T-helper 9 cell (primary cell): ENCODE data around the gene CD274.
"Not testable (repeated sequence)": the region's sequence is repeated elsewhere in the genome, so short reads cannot be mapped to it uniquely, and the experiment has no call there.

Experiments used
- DNase-seq: peaks from one replicate; pipeline ENCODE4 v3.0.0-alpha.2; 2020
- total RNA-seq, 2 donors: gene quantifications; one replicate each; lab custom pipeline; 2026; lab: John Stamatoyannopoulos, UW

The CD274 gene
- 9.4 to 15.1 reads per million in 2 donors for total RNA-seq

DNA sequence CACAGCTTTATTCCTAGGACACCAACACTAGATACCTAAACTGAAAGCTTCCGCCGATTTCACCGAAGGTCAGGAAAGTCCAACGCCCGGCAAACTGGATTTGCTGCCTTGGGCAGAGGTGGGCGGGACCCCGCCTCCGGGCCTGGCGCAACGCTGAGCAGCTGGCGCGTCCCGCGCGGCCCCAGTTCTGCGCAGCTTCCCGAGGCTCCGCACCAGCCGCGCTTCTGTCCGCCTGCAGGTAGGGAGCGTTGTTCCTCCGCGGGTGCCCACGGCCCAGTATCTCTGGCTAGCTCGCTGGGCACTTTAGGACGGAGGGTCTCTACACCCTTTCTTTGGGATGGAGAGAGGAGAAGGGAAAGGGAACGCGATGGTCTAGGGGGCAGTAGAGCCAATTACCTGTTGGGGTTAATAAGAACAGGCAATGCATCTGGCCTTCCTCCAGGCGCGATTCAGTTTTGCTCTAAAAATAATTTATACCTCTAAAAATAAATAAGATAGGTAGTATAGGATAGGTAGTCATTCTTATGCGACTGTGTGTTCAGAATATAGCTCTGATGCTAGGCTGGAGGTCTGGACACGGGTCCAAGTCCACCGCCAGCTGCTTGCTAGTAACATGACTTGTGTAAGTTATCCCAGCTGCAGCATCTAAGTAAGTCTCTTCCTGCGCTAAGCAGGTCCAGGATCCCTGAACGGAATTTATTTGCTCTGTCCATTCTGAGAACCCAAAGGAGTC is at the start of gene CD274:
Gene CD274 (plus strand): TSS at position 184 of the 733 bp plus-strand sequence. CDS start 5,572 bp downstream, outside the sequence.
- DNase-seq = peak; percentile 66

DNA sequence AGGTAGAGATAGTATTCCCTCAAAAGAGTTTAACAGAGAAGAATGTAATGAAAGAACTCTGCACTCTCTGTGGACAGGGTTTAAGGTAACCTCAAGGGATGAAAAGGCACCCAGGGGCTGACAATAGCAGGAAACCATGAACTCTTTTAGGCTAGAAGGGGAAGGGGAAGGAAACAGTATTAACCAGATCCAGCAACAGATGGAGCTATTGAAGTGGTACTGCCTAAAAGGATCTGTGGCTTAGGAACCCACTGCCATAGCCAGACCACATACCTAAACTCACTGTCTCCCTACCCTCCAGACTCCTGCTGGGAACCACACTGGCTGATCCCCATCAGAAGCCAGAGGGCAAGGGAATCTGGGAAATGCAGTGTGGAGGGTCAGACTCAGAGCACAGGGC is 48.1 kb upstream of the CD274 start:
- DNase-seq = no peak

- DNase-seq = no peak
These were observed 41.7 kb upstream of the CD274 start for GRCh38 chr9:5408596-5408995.

DNA sequence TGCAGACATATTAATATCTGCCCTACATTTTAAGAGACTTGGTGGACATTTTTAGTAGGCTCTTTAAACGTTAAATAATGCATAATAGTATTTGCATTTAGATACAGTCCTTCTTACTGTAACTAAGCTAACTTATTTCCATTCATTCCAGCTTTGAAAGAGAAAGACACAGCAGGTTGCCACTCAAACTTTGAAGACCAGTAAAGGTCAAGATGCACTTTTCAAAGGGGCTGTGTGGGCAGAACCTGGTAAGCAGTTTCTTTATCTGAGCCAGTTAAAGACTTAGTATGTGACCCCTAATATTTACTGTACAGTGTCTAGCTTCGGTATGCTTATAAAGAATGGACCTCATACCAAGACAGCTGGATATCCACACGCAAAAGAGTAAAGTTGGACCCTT is 33.4 kb upstream of the CD274 start:
- DNase-seq = no peak

GRCh38 chr9:5418481-5418880 is 31.9 kb upstream of the CD274 start:
- no peak for DNase-seq

GRCh38 chr9:5419987-5420386 is 30.4 kb upstream of the CD274 start:
- no peak for DNase-seq

GRCh38 chr9:5421163-5421562 is 29.2 kb upstream of the CD274 start:
- no peak for DNase-seq

GRCh38 chr9:5422276-5422675 is 28.1 kb upstream of the CD274 start:
- DNase-seq = no peak

GRCh38 chr9:5425006-5425628 is 25.2 kb upstream of the CD274 start:
- DNase-seq = no peak

DNA sequence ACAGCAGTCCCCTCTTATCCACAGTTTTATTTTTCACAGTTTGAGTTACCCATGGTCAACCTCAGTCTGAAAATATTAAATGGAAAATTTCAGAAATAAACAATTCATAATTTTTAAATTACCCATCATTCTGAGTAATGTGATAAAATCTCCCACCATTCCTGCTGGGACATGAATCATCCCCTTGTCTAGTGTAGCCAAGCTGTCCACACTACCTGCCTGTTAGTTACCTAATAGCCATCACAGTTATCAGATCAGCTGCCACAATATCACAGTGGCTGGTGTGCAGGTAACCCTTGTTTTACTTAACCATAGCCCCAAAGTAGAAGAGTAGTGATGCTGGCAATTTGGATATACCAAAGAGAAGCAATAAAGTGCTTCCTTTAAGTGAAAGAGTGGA is 23.3 kb upstream of the CD274 start:
- no peak for DNase-seq

- no peak for DNase-seq
These were observed 22.2 kb upstream of the CD274 start for GRCh38 chr9:5428172-5428571.

DNA sequence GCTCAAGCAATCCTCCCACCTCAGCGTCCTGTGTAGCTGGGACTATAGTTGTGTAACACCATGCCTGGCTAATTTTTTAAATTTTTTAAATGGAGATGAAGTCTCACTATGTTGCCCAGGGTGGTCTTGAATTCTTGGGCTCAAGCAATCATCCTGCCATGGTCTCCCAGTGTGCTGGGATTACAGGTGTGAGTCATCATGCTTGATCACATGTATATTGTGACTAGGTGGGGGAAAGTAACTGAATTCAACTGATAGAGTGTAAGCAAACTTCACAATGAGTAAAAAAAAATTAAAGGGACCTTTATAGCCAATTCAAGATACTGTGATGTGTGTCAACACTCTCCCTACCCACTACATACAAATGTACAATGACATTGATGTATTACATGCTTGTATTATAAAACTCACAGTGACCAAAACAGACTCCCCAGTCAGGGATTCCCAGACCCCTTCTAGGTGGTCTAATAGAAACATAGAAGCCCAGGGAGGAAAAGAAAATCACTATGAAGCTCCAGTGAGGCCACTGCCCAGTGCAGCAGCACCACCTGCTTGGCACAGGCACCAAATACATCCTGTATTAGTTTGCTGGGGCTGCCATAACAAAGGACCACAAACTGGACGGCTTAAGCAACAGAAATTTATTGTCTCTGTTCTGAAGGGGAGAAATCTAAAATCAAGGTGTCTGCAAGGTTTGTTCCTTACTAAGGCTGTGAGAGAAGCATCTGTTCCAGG is 21.4 kb upstream of the CD274 start:
- no peak for DNase-seq

DNA sequence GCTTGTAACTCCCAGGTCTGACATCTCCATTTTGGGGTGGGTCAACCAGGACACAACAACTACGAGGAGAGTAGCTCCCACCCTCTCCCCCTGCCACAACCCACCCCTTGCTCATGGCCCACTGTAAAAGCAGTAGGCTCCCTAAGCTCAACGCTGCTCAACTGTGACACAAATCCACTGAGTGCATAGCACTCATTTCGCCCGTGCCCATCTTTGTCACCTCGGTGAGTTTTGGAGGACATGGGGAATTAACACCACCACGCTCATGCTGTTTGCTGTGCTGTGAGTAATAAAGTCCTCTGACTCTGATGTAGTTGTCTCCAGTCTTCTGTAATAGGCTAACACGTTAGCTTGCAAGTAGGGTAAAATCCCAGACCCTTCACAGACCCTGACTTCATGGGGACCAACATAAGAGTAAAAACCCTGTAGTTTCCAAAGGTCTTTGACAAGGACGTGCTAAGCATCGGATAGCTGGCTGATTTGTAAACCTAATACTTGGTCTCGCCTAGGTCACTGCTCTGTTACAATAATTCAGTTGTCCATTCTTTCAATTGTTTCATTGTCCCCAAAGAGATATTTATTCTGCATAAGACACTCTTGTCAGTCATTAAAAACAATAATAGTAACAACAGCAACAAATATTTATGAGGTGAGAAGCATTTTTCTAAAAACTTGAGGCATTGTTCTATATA is 20.3 kb upstream of the CD274 start:
- no peak for DNase-seq

DNA sequence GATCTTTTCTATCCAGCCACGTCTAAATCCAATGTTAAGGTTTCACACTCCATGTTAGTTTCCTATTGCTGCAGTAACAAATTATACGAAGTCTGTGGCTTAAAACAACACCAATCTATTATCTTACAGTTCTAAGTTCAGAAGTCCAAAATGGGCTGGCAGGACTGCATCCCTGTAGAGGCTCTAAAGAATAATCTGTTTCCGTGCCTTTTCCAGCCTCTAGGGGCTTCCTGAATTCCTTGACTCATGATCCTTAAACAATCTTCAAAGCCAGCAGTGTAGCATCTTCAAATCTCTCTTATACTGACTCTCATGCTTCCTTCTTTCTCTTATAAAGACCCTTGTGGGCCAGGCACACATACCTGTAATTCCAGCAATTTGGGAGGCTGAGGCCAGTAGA is 19.4 kb upstream of the CD274 start:
- DNase-seq = no peak

- DNase-seq = not testable (repeated sequence)
These were observed 17.5 kb upstream of the CD274 start for GRCh38 chr9:5432890-5433289.

DNA sequence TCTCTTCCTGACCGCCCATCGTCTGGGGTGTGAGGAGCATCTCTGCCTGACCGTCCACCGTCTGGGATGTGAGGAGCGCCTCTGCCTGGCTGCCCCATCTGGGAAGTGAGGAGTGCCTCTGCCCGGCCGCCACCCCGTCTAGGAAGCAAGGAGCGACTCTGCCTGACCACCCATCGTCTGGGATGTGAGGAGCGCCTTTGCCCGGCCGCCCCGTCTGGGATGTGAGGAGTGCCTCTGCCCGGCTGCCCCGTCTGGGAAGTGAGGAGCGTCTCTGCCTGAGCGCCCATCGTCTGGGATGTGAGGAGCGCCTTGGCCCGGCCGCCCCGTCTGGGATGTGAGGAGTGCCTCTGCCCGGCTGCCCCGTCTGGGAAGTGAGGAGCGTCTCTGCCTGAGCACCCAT is 17.0 kb upstream of the CD274 start:
- DNase-seq = not testable (repeated sequence)

DNA sequence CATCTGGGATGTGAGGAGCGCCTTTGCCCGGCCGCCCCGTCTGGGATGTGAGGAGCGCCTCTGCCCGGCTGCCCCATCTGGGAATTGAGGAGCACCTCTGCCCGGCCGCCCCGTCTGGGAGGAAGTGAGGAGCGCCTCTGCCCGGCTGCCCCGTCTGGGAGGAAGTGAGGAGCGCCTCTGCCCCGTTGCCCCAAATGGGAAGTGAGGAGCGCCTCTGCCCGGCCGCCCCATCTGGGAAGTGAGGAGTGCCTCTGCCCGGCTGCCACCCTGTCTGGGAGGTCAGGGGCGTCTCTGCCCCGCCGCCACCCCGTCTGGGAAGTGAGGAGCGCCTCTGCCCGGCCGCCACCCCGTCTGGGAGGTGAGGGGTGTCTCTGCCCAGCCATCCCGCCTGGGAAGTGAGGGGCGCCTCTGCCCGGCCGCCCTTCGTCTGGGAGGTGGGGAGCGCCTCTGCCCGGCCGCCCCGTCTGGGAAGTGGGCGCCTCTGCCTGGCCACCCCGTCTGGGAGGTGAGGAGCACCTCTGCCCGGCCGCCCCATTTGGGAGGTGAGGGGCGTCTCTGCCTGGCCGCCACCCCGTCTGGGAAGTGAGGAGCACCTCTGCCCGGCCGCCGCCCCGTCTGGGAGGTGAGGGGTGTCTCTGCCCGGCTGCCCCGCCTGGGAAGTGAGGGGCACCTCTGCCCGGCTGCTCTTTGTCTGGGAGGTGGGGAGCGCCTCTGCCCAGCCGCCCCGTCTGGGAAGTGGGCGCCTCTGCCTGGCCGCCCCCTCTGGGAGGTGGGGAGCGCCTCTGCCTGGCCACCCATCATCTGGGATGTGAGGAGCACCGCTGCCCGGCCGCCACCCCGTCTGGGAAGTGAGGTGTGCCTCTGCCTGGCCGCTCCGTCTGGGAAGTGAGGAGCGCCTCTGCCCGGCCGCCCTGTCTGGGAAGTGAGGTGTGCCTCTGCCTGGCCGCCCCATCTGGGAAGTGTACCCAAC is 16.2 kb upstream of the CD274 start:
- not testable (repeated sequence) for DNase-seq

GRCh38 chr9:5435912-5436311 is 14.4 kb upstream of the CD274 start:
- DNase-seq = no peak

- DNase-seq = no peak
These were observed 13.9 kb upstream of the CD274 start for GRCh38 chr9:5436441-5436840.

- peak; percentile 82 for DNase-seq
These were observed 12.8 kb upstream of the CD274 start, which contains the start of gene PLGRKT for GRCh38 chr9:5437254-5438216. Gene PLGRKT (minus strand): TSS chr9:5437925. CDS start chr9:5431977, 5,948 bp downstream.
